Smooth muscle cell (in vitro differentiated cells): Measurements from ENCODE around the gene COL1A2. TPM values are rescaled to one million over a fixed set of nuclear protein-coding genes. Genes with fewer than 3 reads are reported as not detected.

ENCODE experiments used
- DNase-seq: peaks from one replicate; lab custom pipeline; 2025; ENCODE audit not compliant: unreplicated experiment; lab: John Stamatoyannopoulos, UW
- H2AFZ ChIP-seq: fragments of 200-600 bp; sonication (generic); 2 replicates; pipeline ENCODE4 v1.6.0; 2016; ENCODE audit warnings: antibody characterized with exemption, low read depth, mild to moderate bottlenecking
- H3F3A ChIP-seq: fragments of 200-600 bp; sonication (generic); 2 replicates; pipeline ENCODE4 v1.6.0; 2017; ENCODE audit warnings: antibody characterized with exemption, low read depth
- H3K27ac ChIP-seq: fragments of 200-600 bp; sonication (generic); 2 replicates; pipeline ENCODE4 v1.5.1; 2016; ENCODE audit warnings: low read depth, mild to moderate bottlenecking
- H3K27me3 ChIP-seq: fragments of 200-600 bp; sonication (generic); 2 replicates; pipeline ENCODE4 v1.6.1; 2016; ENCODE audit warnings: low read depth, mild to moderate bottlenecking
- H3K36me3 ChIP-seq: fragments of 200-600 bp; sonication (generic); 2 replicates; pipeline ENCODE4 v1.5.1; 2016; ENCODE audit warnings: low read depth
- H3K4me1 ChIP-seq: fragments of 200-600 bp; sonication (generic); 2 replicates; pipeline ENCODE4 v1.5.1; 2016; ENCODE audit warnings: low read depth
- H3K4me2 ChIP-seq: fragments of 200-600 bp; sonication (generic); 2 replicates; pipeline ENCODE4 v1.6.0; 2016; ENCODE audit warnings: mild to moderate bottlenecking
- H3K4me3 ChIP-seq: fragments of 200-600 bp; sonication (generic); 2 replicates; pipeline ENCODE4 v1.5.1; 2016; ENCODE audit warnings: mild to moderate bottlenecking
- H3K79me2 ChIP-seq: fragments of 200-600 bp; sonication (generic); 2 replicates; pipeline ENCODE4 v1.6.0; 2016; ENCODE audit warnings: low read depth, mild to moderate bottlenecking
- H3K9ac ChIP-seq: fragments of 200-600 bp; sonication (generic); 2 replicates; pipeline ENCODE4 v1.6.0; 2016; ENCODE audit warnings: low read depth
- H3K9me3 ChIP-seq: fragments of 200-600 bp; sonication (generic); replicated peaks from 2 replicates; pipeline ENCODE4 v1.5.1; 2016; ENCODE audit warnings: low read depth
- H4K20me1 ChIP-seq: fragments of 200-600 bp; sonication (generic); 2 replicates; pipeline ENCODE4 v1.6.0; 2016; ENCODE audit warnings: low read depth
- CTCF ChIP-seq: fragments of 200-600 bp; sonication (generic); IDR thresholded peaks from 2 replicates; pipeline ENCODE4 v1.5.1; 2017; ENCODE audit warnings: borderline replicate concordance, mild to moderate bottlenecking, antibody characterized with exemption; ENCODE audit not compliant: insufficient read depth, poor library complexity, severe bottlenecking
- WGBS: methylation state at CpG from one replicate; pipeline ENCODE4 v1.1.7; 2016; ENCODE audit warnings: low lambda C conversion rate; 5-methylcytosine and 5-hydroxymethylcytosine counted together
- polyA plus RNA-seq: library from polyadenylated mRNA; unstranded; fragments of >200 nt; fragmentation: Nextera tagmentation; extraction: Ambion mirVana; gene quantifications from 2 replicates; pipeline ENCODE4 v1.2.1, GENCODE V29; 2016
- total RNA-seq: library from RNA; depleted of rRNA; stranded (reverse); fragments of >200 nt; gene quantifications from 2 replicates; pipeline ENCODE4 v1.2.3, GENCODE V29; 2014

The COL1A2 gene
- total and polyA plus RNA-seq, 2 experiments from 2014 or later: 4,221 to 10,006 TPM

GRCh38 chr7:94376281-94376680 is 18.4 kb upstream of the COL1A2 start:
- peak overlapping the region; percentile 41 for H3K9ac ChIP-seq
- peak overlapping the region; percentile 49 for H3K4me3 ChIP-seq
- H4K20me1 ChIP-seq: no peaks in the 10 kb centered on the region
- H3K4me1 ChIP-seq: peaks cover 30% of the 10 kb centered on the region
- H3K36me3 ChIP-seq: no peaks in the 10 kb centered on the region
- peak overlapping the region; percentile 89 for H3K4me2 ChIP-seq
- no peak for DNase-seq
- H3K27ac ChIP-seq: peak overlapping the region; percentile 100
- TF ChIP-seq CTCF: no peak
- peaks cover 26% of the 10 kb centered on the region for H3K79me2 ChIP-seq
- no peaks in the 10 kb centered on the region for H3K27me3 ChIP-seq
- H3K9me3 ChIP-seq: no peaks in the 10 kb centered on the region
- WGBS: 38% methylated on average over 1 of the region's 1 CpG
- peaks cover 27% of the 10 kb centered on the region for H3F3A ChIP-seq
- H2AFZ ChIP-seq: no peak overlapping the region

- DNase-seq: no peak
- Histone ChIP-seq H3K4me2 (peak overlapping the region; percentile 29), H3K9ac (no peak overlapping the region), H3F3A (peaks cover 26% of the 10 kb centered on the region), H4K20me1 (no peaks in the 10 kb centered on the region), H3K27me3 (no peaks in the 10 kb centered on the region), H3K36me3 (no peaks in the 10 kb centered on the region), H2AFZ (no peak overlapping the region), H3K4me1 (peaks cover 30% of the 10 kb centered on the region), H3K4me3 (no peak overlapping the region), H3K27ac (peak overlapping the region; percentile 38), H3K79me2 (peaks cover 15% of the 10 kb centered on the region), H3K9me3 (no peaks in the 10 kb centered on the region)
- WGBS: 68% methylated on average over 3 of the region's 3 CpGs
- TF ChIP-seq CTCF: no peak
Observed at GRCh38 chr7:94378356-94378755, 16.3 kb upstream of the COL1A2 start.

DNA sequence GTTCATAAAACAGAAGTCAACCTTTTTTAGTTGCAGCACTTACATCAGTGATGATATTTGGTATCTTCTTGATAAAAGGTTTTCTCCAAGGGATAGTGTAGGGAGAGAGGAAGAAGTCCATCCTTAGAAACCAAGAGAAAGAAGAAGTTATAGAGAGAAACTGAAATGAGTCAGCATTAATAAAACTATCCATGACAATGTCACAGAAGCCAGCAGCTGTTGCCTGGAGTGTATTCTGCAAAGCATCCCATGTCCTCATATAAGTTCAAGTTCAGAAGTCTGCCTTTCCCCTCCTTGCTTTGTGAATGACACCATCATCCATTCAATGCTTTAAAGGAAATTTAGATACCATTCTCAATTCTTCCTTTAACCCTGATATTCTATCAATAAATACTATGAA is 14.4 kb upstream of the COL1A2 start:
- no peak overlapping the region for H2AFZ ChIP-seq
- no peak overlapping the region for H3K4me2 ChIP-seq
- no peaks in the 10 kb centered on the region for H4K20me1 ChIP-seq
- no peaks in the 10 kb centered on the region for H3K9me3 ChIP-seq
- no peak overlapping the region for H3K9ac ChIP-seq
- H3K27me3 ChIP-seq: no peaks in the 10 kb centered on the region
- peaks cover 9% of the 10 kb centered on the region for H3K79me2 ChIP-seq
- H3K27ac ChIP-seq: no peak overlapping the region
- no peak overlapping the region for H3K4me3 ChIP-seq
- peaks cover 15% of the 10 kb centered on the region for H3K4me1 ChIP-seq
- peaks cover 14% of the 10 kb centered on the region for H3F3A ChIP-seq
- TF ChIP-seq CTCF: no peak
- H3K36me3 ChIP-seq: no peaks in the 10 kb centered on the region
- DNase-seq: no peak

- no peak overlapping the region for H3K4me2 ChIP-seq
- peaks cover 8% of the 10 kb centered on the region for H3K79me2 ChIP-seq
- H3K9ac ChIP-seq: no peak overlapping the region
- no peaks in the 10 kb centered on the region for H3K4me1 ChIP-seq
- H3K27ac ChIP-seq: peak overlapping the region; percentile 60
- peaks cover 2% of the 10 kb centered on the region for H3F3A ChIP-seq
- no peak overlapping the region for H2AFZ ChIP-seq
- H3K4me3 ChIP-seq: no peak overlapping the region
- no peaks in the 10 kb centered on the region for H3K36me3 ChIP-seq
- DNase-seq: no peak
- no peaks in the 10 kb centered on the region for H4K20me1 ChIP-seq
- TF ChIP-seq CTCF: no peak
- H3K9me3 ChIP-seq: no peaks in the 10 kb centered on the region
- no peaks in the 10 kb centered on the region for H3K27me3 ChIP-seq
- 59% methylated on average over 3 of the region's 3 CpGs for WGBS
Observed at GRCh38 chr7:94382132-94382531, 12.6 kb upstream of the COL1A2 start.
